Upper lobe of right lung (tissue), 1 donor: ENCODE measurements around the gene RAPGEF3. TPM values are rescaled to one million over a fixed set of nuclear protein-coding genes. Genes with fewer than 3 reads are reported as not detected.

Experiments used
- ATAC-seq: fragments of 200-7000 bp; cut with Tn5 transposase; one replicate; pipeline ENCODE4 v1.9.1; 2020; ENCODE audit warnings: mild to moderate bottlenecking, moderate library complexity
- DNase-seq: peaks from one replicate; pipeline ENCODE4 v3.0.0-alpha.2; 2020
- H3K27ac ChIP-seq: fragments of 200-600 bp; one replicate; pipeline ENCODE4 v1.8.0; 2022
- H3K27me3 ChIP-seq: fragments of 200-600 bp; one replicate; pipeline ENCODE4 v1.8.0; 2022; ENCODE audit warnings: mild to moderate bottlenecking
- H3K36me3 ChIP-seq: fragments of 200-600 bp; one replicate; pipeline ENCODE4 v1.8.0; 2022
- H3K4me1 ChIP-seq: fragments of 200-600 bp; one replicate; pipeline ENCODE4 v1.8.0; 2022
- H3K4me3 ChIP-seq: fragments of 200-600 bp; one replicate; pipeline ENCODE4 v1.8.0; 2022; ENCODE audit warnings: mild to moderate bottlenecking
- H3K9me3 ChIP-seq: fragments of 200-600 bp; one replicate; pipeline ENCODE4 v1.8.0; 2022
- CTCF ChIP-seq: fragments of 200-600 bp; IDR thresholded peaks from one replicate; pipeline ENCODE4 v1.8.0; 2022; ENCODE audit warnings: antibody characterized with exemption
- intact Hi-C: fragments of 100-400 bp; cut with DNase I; formaldehyde crosslinking; loops from one replicate; pipeline ENCODE4 v1.11.0; 2022
- total RNA-seq: library from RNA; stranded (reverse); fragmentation: NEBNext Ultra II Directional; extraction: Animal tissue kit (Norgen Biotek cat#: 25700); gene quantifications from one replicate; pipeline ENCODE4 v1.2.1, GENCODE V29; 2021
- donor health status: DM: no; HTN: yes; CAD: no; lungs with severe emphysema.

Gene RAPGEF3
- total RNA-seq, 1 donor from 2014 or later, result 69.6 TPM

DNA sequence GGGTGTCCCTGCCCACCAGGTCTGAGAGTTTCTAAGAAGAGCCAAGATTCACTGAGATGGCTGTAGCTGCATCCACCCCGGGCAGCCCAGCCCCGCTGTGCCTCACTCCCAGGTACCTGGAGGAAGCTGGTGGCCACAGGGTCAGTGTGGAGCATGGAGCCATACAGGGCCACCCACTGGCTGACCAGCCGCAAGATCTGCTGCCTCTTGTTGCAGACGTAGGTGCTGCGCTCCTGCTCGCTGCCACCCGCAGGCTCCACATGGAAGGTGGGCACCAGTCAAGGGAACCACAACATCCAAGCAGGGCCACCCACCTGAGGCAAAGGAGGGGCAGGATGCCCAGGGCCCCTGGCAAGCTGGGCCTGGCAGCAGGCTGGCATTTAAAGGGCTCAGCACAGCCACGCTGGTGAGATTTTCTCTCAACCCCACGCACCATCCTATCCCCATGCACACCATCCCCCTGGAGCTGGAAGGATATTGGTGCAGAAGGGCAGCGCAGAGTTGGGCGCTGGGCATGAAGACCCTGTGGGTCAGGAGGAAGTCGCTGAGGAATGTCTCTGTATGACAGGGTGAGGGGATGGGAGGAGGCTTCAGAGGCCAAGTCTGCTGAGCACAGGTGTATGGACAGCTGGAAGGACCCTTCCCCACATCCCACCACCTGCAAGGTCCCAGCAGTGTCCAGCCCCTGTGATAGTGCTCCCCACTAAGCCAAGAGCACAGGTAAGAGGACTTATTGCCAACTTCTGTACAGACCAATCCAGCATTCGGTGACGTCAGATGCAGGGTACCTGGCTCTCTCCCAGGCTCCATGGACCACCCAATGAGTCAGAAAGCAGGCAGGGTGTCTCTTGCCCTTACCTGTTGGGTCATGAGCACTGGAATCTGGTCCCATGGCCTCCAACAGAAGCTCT, 10.8 kb downstream of the RAPGEF3 start:
- Histone ChIP-seq H3K4me3 (no peak overlapping the region), H3K9me3 (no peaks in the 10 kb centered on the region), H3K27me3 (no peaks in the 10 kb centered on the region), H3K4me1 (peaks cover 9% of the 10 kb centered on the region), H3K27ac (no peak overlapping the region), H3K36me3 (peaks cover 22% of the 10 kb centered on the region)
- TF ChIP-seq CTCF, result no peak
- ATAC-seq (no peak), DNase-seq (no peak)
- intact Hi-C loops, result no loop called here

- H3K36me3 ChIP-seq, result peaks cover 22% of the 10 kb centered on the region
- H3K4me3 ChIP-seq, result no peak overlapping the region
- no peaks in the 10 kb centered on the region for H3K27me3 ChIP-seq
- no peak for TF ChIP-seq CTCF
- ATAC-seq, result no peak
- H3K9me3 ChIP-seq, result no peaks in the 10 kb centered on the region
- no peak for DNase-seq
- intact Hi-C loops, result no loop called here
- H3K27ac ChIP-seq, result no peak overlapping the region
- H3K4me1 ChIP-seq, result peaks cover 4% of the 10 kb centered on the region
Measured at GRCh38 chr12:47747126-47747525, 11.6 kb downstream of the RAPGEF3 start.

GRCh38 chr12:47746523-47746922, 12.2 kb downstream of the RAPGEF3 start:
- Histone ChIP-seq H3K36me3 (peaks cover 22% of the 10 kb centered on the region), H3K27ac (no peak overlapping the region), H3K27me3 (no peaks in the 10 kb centered on the region), H3K9me3 (no peaks in the 10 kb centered on the region), H3K4me1 (peaks cover 7% of the 10 kb centered on the region), H3K4me3 (no peak overlapping the region)
- no peak for TF ChIP-seq CTCF
- DNase-seq (no peak), ATAC-seq (no peak)
- intact Hi-C loops, result no loop called here

- no peak for TF ChIP-seq CTCF
- no peaks in the 10 kb centered on the region for H3K9me3 ChIP-seq
- ATAC-seq (no peak), DNase-seq (no peak)
- no peak overlapping the region for H3K27ac ChIP-seq
- H3K36me3 ChIP-seq, result peaks cover 19% of the 10 kb centered on the region
- H3K4me1 ChIP-seq, result peaks cover 12% of the 10 kb centered on the region
- intact Hi-C loops, result no loop called here
- no peak overlapping the region for H3K4me3 ChIP-seq
- no peaks in the 10 kb centered on the region for H3K27me3 ChIP-seq
Measured at GRCh38 chr12:47746073-47746472, 12.6 kb downstream of the RAPGEF3 start.

DNA sequence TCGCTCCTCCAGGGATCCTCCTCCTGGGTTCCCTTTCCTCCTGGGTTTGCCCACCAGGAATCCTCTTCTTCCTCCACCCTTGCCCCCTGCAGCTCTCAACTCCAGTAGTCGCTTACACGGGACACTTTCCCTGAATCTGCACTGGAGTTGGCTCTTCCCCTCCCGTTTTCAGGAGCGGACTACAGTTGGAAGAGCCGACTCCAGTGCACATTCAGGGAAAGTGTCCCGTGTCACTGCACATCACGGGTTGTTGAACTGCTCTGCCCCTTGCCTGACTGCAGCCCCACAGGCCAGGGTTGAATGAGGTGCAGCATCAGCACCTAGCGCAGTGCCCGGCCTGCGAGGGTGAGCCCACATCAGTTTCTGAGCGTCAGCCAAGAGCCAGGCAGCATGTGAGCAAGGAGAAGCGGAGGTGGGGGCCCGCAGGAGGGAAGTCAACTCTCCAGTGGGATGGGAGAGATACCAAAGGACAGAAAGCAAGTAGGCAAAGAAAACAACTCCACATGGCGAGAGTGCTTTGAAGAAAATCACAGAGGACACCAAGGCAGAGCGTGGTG, 13.1 kb downstream of the RAPGEF3 start:
- intact Hi-C loops, result no loop called here
- no peak overlapping the region for H3K4me3 ChIP-seq
- H3K36me3 ChIP-seq, result peaks cover 16% of the 10 kb centered on the region
- H3K27ac ChIP-seq, result no peak overlapping the region
- no peak for TF ChIP-seq CTCF
- DNase-seq (no peak), ATAC-seq (no peak)
- peaks cover 17% of the 10 kb centered on the region for H3K4me1 ChIP-seq
- H3K27me3 ChIP-seq, result no peaks in the 10 kb centered on the region
- H3K9me3 ChIP-seq, result no peaks in the 10 kb centered on the region
